22Rv1 (cell line): ENCODE results near the gene ILKAP.

Experiments
- ZFX ChIP-seq: fragments of 450-650 bp; IDR thresholded peaks from 2 replicates; pipeline ENCODE4 v1.6.1; 2017; ENCODE audit warnings: antibody characterized with exemption, borderline replicate concordance
- TF ChIP-seq, protein P1 (sequence below): fragments of 450-650 bp; IDR thresholded peaks from 2 replicates; pipeline ENCODE4 v1.5.1; 2017; ENCODE audit warnings: mild to moderate bottlenecking

DNA sequence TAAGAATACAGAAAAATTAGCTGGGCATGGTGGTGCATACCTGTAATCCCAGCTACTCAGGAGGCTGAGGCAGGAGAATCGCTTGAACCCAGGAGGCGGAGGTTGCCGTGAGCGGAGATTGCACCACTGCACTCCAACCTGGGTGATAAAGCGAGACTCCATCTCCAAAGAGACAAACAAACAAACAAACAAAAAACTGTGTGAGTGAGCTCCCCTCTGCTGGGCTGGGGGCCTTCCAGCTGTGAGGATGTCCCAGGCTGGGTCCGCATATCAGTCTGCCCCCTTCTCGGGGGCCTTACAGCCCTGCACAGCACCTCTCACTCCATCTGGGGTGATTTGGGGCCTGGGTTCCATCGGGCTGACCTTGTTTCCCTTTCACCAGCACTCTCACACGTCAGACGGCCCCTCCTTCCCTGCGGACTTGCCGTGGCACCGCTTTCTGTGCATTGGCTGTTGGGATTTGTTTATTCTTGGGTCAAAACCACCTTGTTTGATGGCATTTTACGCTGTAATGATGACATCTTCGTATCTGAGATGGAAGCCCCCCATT, 67.8 kb downstream of the ILKAP start:
- TF ChIP-seq, protein P1, sequence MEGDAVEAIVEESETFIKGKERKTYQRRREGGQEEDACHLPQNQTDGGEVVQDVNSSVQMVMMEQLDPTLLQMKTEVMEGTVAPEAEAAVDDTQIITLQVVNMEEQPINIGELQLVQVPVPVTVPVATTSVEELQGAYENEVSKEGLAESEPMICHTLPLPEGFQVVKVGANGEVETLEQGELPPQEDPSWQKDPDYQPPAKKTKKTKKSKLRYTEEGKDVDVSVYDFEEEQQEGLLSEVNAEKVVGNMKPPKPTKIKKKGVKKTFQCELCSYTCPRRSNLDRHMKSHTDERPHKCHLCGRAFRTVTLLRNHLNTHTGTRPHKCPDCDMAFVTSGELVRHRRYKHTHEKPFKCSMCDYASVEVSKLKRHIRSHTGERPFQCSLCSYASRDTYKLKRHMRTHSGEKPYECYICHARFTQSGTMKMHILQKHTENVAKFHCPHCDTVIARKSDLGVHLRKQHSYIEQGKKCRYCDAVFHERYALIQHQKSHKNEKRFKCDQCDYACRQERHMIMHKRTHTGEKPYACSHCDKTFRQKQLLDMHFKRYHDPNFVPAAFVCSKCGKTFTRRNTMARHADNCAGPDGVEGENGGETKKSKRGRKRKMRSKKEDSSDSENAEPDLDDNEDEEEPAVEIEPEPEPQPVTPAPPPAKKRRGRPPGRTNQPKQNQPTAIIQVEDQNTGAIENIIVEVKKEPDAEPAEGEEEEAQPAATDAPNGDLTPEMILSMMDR: no peak
- no peak for TF ChIP-seq ZFX
